Endodermal cell (in vitro differentiated cells): ENCODE measurements around the gene MED17. TPM values are rescaled to one million over a fixed set of nuclear protein-coding genes. Genes with fewer than 3 reads are reported as not detected.

Source experiments
- DNase-seq: peaks from one replicate; pipeline ENCODE4 v3.0.0-alpha.2; 2017
- H3K27ac ChIP-seq: 2 replicates; pipeline ENCODE4 v1.5.1; 2013; ENCODE audit warnings: mild to moderate bottlenecking, low read depth, low read length, moderate library complexity
- H3K27me3 ChIP-seq: 2 replicates; pipeline ENCODE4 v1.6.1; 2013; ENCODE audit warnings: mild to moderate bottlenecking, low read length, moderate library complexity; ENCODE audit not compliant: insufficient read depth, control insufficient read depth, poor library complexity, severe bottlenecking
- H3K36me3 ChIP-seq: 2 replicates; pipeline ENCODE4 v1.7.0; 2013; ENCODE audit warnings: mild to moderate bottlenecking, low read length, moderate library complexity; ENCODE audit not compliant: control insufficient read depth, insufficient read depth
- H3K4me1 ChIP-seq: one replicate; pipeline ENCODE4 v1.7.0; 2013; ENCODE audit warnings: low read length; ENCODE audit not compliant: control insufficient read depth, insufficient read depth
- H3K4me3 ChIP-seq: 2 replicates; pipeline ENCODE4 v1.5.1; 2013; ENCODE audit warnings: mild to moderate bottlenecking, low read length, moderate library complexity
- H3K9ac ChIP-seq: 2 replicates; pipeline ENCODE4 v1.6.1; 2013; ENCODE audit warnings: mild to moderate bottlenecking, low read length, moderate library complexity; ENCODE audit not compliant: poor library complexity, severe bottlenecking; ENCODE audit errors: extremely low read depth
- H3K9me3 ChIP-seq: 2 replicates; pipeline ENCODE4 v1.6.1; 2013; ENCODE audit warnings: mild to moderate bottlenecking, low read length, moderate library complexity; ENCODE audit not compliant: control insufficient read depth
- H3K27ac Mint-ChIP-seq: 2 replicates; pipeline ENCODE4 v1.8.0; 2020; ENCODE audit warnings: mixed read lengths
- H3K27me3 Mint-ChIP-seq: 2 replicates; pipeline ENCODE4 v1.8.0; 2021; ENCODE audit warnings: mild to moderate bottlenecking, mixed read lengths; ENCODE audit not compliant: insufficient read depth
- H3K36me3 Mint-ChIP-seq: 2 replicates; pipeline ENCODE4 v1.8.0; 2020; ENCODE audit warnings: low read depth, mixed read lengths
- H3K4me1 Mint-ChIP-seq: 2 replicates; pipeline ENCODE4 v1.8.0; 2020; ENCODE audit warnings: mixed read lengths
- H3K4me3 Mint-ChIP-seq: 2 replicates; pipeline ENCODE4 v1.8.0; 2020; ENCODE audit warnings: mild to moderate bottlenecking, moderate library complexity, mixed read lengths
- H3K9me3 Mint-ChIP-seq: 2 replicates; pipeline ENCODE4 v1.8.0; 2020; ENCODE audit warnings: mild to moderate bottlenecking, mixed read lengths
- CTCF ChIP-seq: fragments of 200-600 bp; sonication (generic); conservative IDR thresholded peaks from 2 replicates; pipeline ENCODE4 v1.5.0; 2021; ENCODE audit warnings: antibody characterized with exemption, mild to moderate bottlenecking
- WGBS, 2 experiments: methylation state at CpG; one replicate each; pipeline versions ENCODE4 v1.1.5 to v1.1.7; 2013; ENCODE audit warnings: missing lambda C conversion rate in 2 of 2, mixed read lengths in 1 of 2; ENCODE audit not compliant: insufficient coverage in 1 of 2, insufficient read length in 1 of 2; 5-methylcytosine and 5-hydroxymethylcytosine counted together
- total RNA-seq, 2 donors: library from RNA; stranded (reverse); fragmentation: NEBNext Ultra II Directional in 1 of 2; extraction: Animal tissue kit (Norgen Biotek cat#: 25700) in 1 of 2; gene quantifications; 2 replicates in 1 of 2; 3 replicates in 1 of 2; pipeline ENCODE4 v1.2.1, GENCODE V29; 2021

Gene MED17
- total RNA-seq, 2 donors from 2014 or later: 40.6 to 46.2 TPM

- no peak overlapping the region for H3K27ac Mint-ChIP-seq
- 92 to 100% methylated on average over 2 to 4 of the region's 4 CpGs for WGBS, 2 experiments
- H3K9me3 Mint-ChIP-seq: no peaks in the 10 kb centered on the region
These were observed 77.7 kb downstream of the MED17 start for GRCh38 chr11:93861808-93862207.

More at GRCh38 chr11:93861808-93862207, 77.7 kb downstream of the MED17 start:
- Histone ChIP-seq H3K36me3 (no peaks in the 10 kb centered on the region), H3K9me3 (no peaks in the 10 kb centered on the region), H3K4me1 (peaks cover 33% of the 10 kb centered on the region), H3K27me3 (peaks cover 8% of the 10 kb centered on the region), H3K4me3 (no peak overlapping the region), H3K9ac (no peak overlapping the region), H3K27ac (no peak overlapping the region)
- no peak for DNase-seq
- H3K27me3 Mint-ChIP-seq: peaks cover 4% of the 10 kb centered on the region
- no peak overlapping the region for H3K4me3 Mint-ChIP-seq
- no peaks in the 10 kb centered on the region for H3K36me3 Mint-ChIP-seq
- no peak for TF ChIP-seq CTCF
- peaks cover 43% of the 10 kb centered on the region for H3K4me1 Mint-ChIP-seq

Other genes with a start within 250 kb of the MED17 start
- gene SMCO4, start 240.9 kb upstream of the MED17 start, total RNA-seq: 10 to 100 TPM; 27.3 to 47.7 TPM
- gene CEP295, start 122.6 kb upstream of the MED17 start, total RNA-seq: 10 to 100 TPM; 19.8 to 23.3 TPM
- gene TAF1D, start 42.8 kb upstream of the MED17 start, total RNA-seq: 100 to 1,000 TPM; 195 to 231 TPM
- 10 to 100 TPM; 18.8 to 33.6 TPM for gene C11orf54, start 42.6 kb upstream of the MED17 start, total RNA-seq
- under 1 TPM; 0.29 to 0.75 TPM for gene VSTM5, start 66.3 kb downstream of the MED17 start, total RNA-seq
- gene HEPHL1, start 237.1 kb downstream of the MED17 start, total RNA-seq: not detected